Measurements from ENCODE around the gene ASNSD1. TPM values are rescaled to one million over a fixed set of nuclear protein-coding genes. Genes with fewer than 3 reads are reported as not detected.

ASNSD1 gene
- total and polyA plus RNA-seq, 2 of the 8 experiments (the other 6 are each of a cell fraction or from before 2014, with no cell fraction given) = 14.1 to 44.8 TPM

GRCh38 chr2:189674374-189675112 lies 13.3 kb downstream of the ASNSD1 start, which contains the start of gene ANKAR:
TSS of gene ANKAR (plus strand) at chr2:189674670. CDS start at chr2:189676491, 1,821 bp downstream.
- FAIRE-seq (no peak), DNase-seq (ENCODE audit: low read depth in 1 of 2, low spot score in 2 of 2) (peak; percentile 83 to 96)
- Histone ChIP-seq H3K9me3 (ENCODE audit: insufficient read depth in 2 of 2, low read depth in 1 of 2, low read length in 1 of 2) (0 out of 4 replicates have a peak, but pooled peaks cover 0 to 2% of the 10 kb centered on the region in 2 experiments), H4K5ac (ENCODE audit: insufficient read length, low read depth, low read length) (peak within 1 kb of the TSS; percentile 50), H3K4me3 (ENCODE audit: extremely low read depth in 1 of 4, insufficient read depth in 2 of 4, low read depth in 3 of 4, low read length in 4 of 4) (peak within 1 kb of the TSS; percentile 72 to 87 (median 78)), H3K27me3 (replicated peaks in 1 of 4; ENCODE audit: control insufficient read depth in 3 of 4, extremely low read depth in 1 of 4, insufficient read depth in 3 of 4, low read length in 3 of 4) (no peaks in the 10 kb centered on the region; a peak in 1 of 7 replicates), H3K4me1 (replicated peaks in 1 of 4; ENCODE audit: control insufficient read depth in 3 of 4, insufficient read depth in 4 of 4, low read length in 3 of 4) (peaks cover 0 to 4% (median 0%) of the 10 kb centered on the region in 4 experiments; a peak in 3 of 7 replicates), H2BK20ac (ENCODE audit: low read length) (no peak within 1 kb of the TSS), H4K91ac (replicated peaks; ENCODE audit: insufficient read length, low read length) (peak within 1 kb of the TSS; percentile 50), H3K4ac (replicated peaks; ENCODE audit: insufficient read length, low read depth, low read length) (peak within 1 kb of the TSS; percentile 82), H3K36me3 (ENCODE audit: control insufficient read depth in 2 of 4, insufficient read depth in 4 of 4, low read length in 3 of 4) (peaks cover 0 to 11% (median 3%) of the 10 kb centered on the region in 4 experiments; a peak in 4 of 8 replicates), H2AFZ (ENCODE audit: low read length) (peak within 1 kb of the TSS; percentile 100), H2BK120ac (replicated peaks; ENCODE audit: low read depth, low read length) (no peak within 1 kb of the TSS), H2AK5ac (ENCODE audit: low read depth, low read length) (no peak within 1 kb of the TSS), H4K8ac (ENCODE audit: extremely low read depth, insufficient read depth, low read length) (peak within 1 kb of the TSS; percentile 92; the same call in 1 of the 2 replicates), H3K23ac (ENCODE audit: insufficient read length) (no peak within 1 kb of the TSS), H3K79me1 (ENCODE audit: low read depth, low read length) (no peaks in the 10 kb centered on the region), H3K9ac (replicated peaks in 1 of 4; ENCODE audit: extremely low read depth in 1 of 4, low read depth in 3 of 4, low read length in 3 of 4) (peak within 1 kb of the TSS; percentile 76 to 91 (median 86)), H3K4me2 (ENCODE audit: insufficient read depth in 1 of 2, low read depth in 2 of 2, low read length in 2 of 2) (peak within 1 kb of the TSS; percentile 87 to 89), H3K14ac (ENCODE audit: insufficient read length) (peak within 1 kb of the TSS; percentile 6), H2BK15ac (ENCODE audit: low read length) (no peak within 1 kb of the TSS), H3K56ac (replicated peaks; ENCODE audit: insufficient read length, low read depth, low read length) (peak within 1 kb of the TSS; percentile 62), H3K27ac (ENCODE audit: low read depth, low read length) (peak within 1 kb of the TSS; percentile 69; the same call in 1 of the 2 replicates), H2BK12ac (ENCODE audit: low read depth, low read length) (no peak within 1 kb of the TSS), H3K79me2 (ENCODE audit: control insufficient read depth in 1 of 2, insufficient read depth in 2 of 2, low read length in 2 of 2) (no peaks in the 10 kb centered on the region), H3K23me2 (ENCODE audit: low read depth, low read length) (peaks cover 4% of the 10 kb centered on the region), H4K20me1 (replicated peaks in 1 of 2; ENCODE audit: control insufficient read depth in 1 of 2, insufficient read depth in 2 of 2, low read length in 2 of 2) (peaks cover 0 to 2% of the 10 kb centered on the region in 2 experiments), H3K18ac (ENCODE audit: extremely low read depth, low read length) (peak within 1 kb of the TSS; percentile 84), H2BK5ac (ENCODE audit: low read depth, low read length) (peak within 1 kb of the TSS; percentile 55)
- 4% methylated on average over 54 of the region's 62 CpGs; no CpG with 5 or more reads in 1 of the 2 experiments for WGBS, 2 experiments (ENCODE audit: extremely low coverage in 1 of 2, insufficient coverage in 1 of 2, insufficient read length in 1 of 2, insufficient replicate concordance in 2 of 2, low coverage in 1 of 2, low lambda C conversion rate in 2 of 2, missing lambda C conversion rate in 1 of 2)
- POLR2A ChIA-PET (ENCODE audit: partially characterized antibody) = interaction anchor here (0.9 to 1.7 kb wide), 4 partner anchors 12 to 110 kb away, joined by 3 to 4 read pairs (median 4); partner anchors contain the start of genes ORMDL1 and PMS1
- CTCF ChIA-PET (ENCODE audit: partially characterized antibody) = interaction anchor here (1.0 to 8.8 kb wide), 13 partner anchors 9 to 120 kb away, joined by 3 to 82 read pairs (median 4); partner anchors contain the start of gene ASNSD1
- TF ChIP-seq PHF8 (conservative IDR thresholded peaks at IDR 0.05; ENCODE audit: low read depth, low read length) = peak; percentile 55
- TF ChIP-seq MAX (IDR thresholded peaks at IDR 0.05) = peak; percentile 58
- no peak for TF ChIP-seq CBX8 (IDR thresholded peaks at IDR 0.05; ENCODE audit: borderline replicate concordance, low read depth, low read length)
- TF ChIP-seq FOSL1 (IDR thresholded peaks at IDR 0.05; ENCODE audit: insufficient read depth, low read depth, low read length) = 0 out of 2 replicates have a peak, but pooled peaks have one; percentile 44
- TF ChIP-seq NANOG (IDR thresholded peaks at IDR 0.05; ENCODE audit: insufficient read depth, low read depth, low read length, poor library complexity, severe bottlenecking) = peak; percentile 3
- TF ChIP-seq TBP (IDR thresholded peaks at IDR 0.05; ENCODE audit: low read depth, low read length) = peak; percentile 87
- peak in 1 of 2 experiments; percentile 50; a peak in 1 of 4 replicates for TF ChIP-seq SIN3A (conservative IDR thresholded peaks at IDR 0.05 in 1 of 2, IDR thresholded peaks at IDR 0.05 in 1 of 2; ENCODE audit: low read depth in 1 of 2, low read length in 2 of 2)
- TF ChIP-seq RBBP5 (IDR thresholded peaks at IDR 0.05; ENCODE audit: borderline replicate concordance, low read depth, low read length) = peak; percentile 34
- TF ChIP-seq ASH2L (IDR thresholded peaks at IDR 0.05; ENCODE audit: low read length) = peak; percentile 74
- TF ChIP-seq CTBP2 (IDR thresholded peaks at IDR 0.05; ENCODE audit: borderline replicate concordance, insufficient read depth, insufficient read length, low read length) = peak; percentile 85
